Type B pancreatic cell (in vitro differentiated cells): ENCODE data around the gene ARHGAP19. TPM values are rescaled to one million over a fixed set of nuclear protein-coding genes. Genes with fewer than 3 reads are reported as not detected.

Source experiments
- DNase-seq: peaks from one replicate; pipeline ENCODE4 v3.0.0; 2021; ENCODE audit warnings: mixed read lengths; ENCODE audit not compliant: unreplicated experiment; ENCODE audit errors: extremely low spot score
- H3K27ac Mint-ChIP-seq: 2 replicates; pipeline ENCODE4 v1.8.0; 2021; ENCODE audit warnings: mild to moderate bottlenecking, mixed read lengths
- H3K27me3 Mint-ChIP-seq: 2 replicates; pipeline ENCODE4 v1.8.0; 2021; ENCODE audit warnings: mixed read lengths
- H3K36me3 Mint-ChIP-seq: 2 replicates; pipeline ENCODE4 v1.8.0; 2021; ENCODE audit warnings: mixed read lengths
- H3K4me1 Mint-ChIP-seq: one replicate; pipeline ENCODE4 v1.8.0; 2021; ENCODE audit warnings: mixed read lengths; ENCODE audit not compliant: unreplicated experiment
- H3K4me3 Mint-ChIP-seq: 2 replicates; pipeline ENCODE4 v1.8.0; 2021; ENCODE audit warnings: mild to moderate bottlenecking, mixed read lengths
- H3K9me3 Mint-ChIP-seq: 2 replicates; pipeline ENCODE4 v1.8.0; 2021; ENCODE audit warnings: mixed read lengths
- total RNA-seq: library from RNA; stranded (reverse); gene quantifications from 2 replicates; pipeline ENCODE4 v1.2.1, GENCODE V29; 2021; ENCODE audit warnings: low replicate concordance
- TF ChIP-seq, protein P1 (sequence below): fragments of 200-600 bp; sonication (generic); conservative IDR thresholded peaks from 2 replicates; pipeline ENCODE4 v1.5.0; 2021; ENCODE audit warnings: antibody characterized with exemption, mild to moderate bottlenecking

Gene ARHGAP19
- total RNA-seq, 1 donor from 2014 or later: 19.8 TPM

- Mint-ChIP-seq H3K27ac (no peak overlapping the region), H3K4me1 (peaks cover 42% of the 10 kb centered on the region)
Observed at GRCh38 chr10:97325754-97326153, 33.3 kb upstream of the ARHGAP19 start.

DNA sequence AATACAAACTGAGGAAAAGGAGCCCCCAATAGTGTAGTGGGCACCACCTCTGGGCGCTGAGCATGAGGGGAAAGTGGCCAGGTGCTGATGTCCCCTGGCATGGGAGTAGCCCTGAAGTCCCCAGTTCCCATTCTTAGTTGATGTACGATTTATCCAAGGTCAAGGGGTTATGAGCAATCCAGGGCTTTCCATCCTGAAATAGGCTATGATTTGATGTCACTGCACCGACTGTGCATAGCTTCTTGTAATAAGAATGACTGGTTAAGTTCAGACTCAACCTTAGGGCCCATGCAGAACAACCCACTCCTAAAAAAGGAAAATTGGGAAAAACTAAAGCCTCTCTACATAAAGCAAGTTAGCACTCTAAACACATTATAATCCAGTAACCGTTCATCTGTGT is 31.1 kb upstream of the ARHGAP19 start:
- Mint-ChIP-seq H3K4me1 (peaks cover 36% of the 10 kb centered on the region), H3K27ac (no peak overlapping the region), H3K9me3 (no peaks in the 10 kb centered on the region), H3K27me3 (peaks cover 38% of the 10 kb centered on the region), H3K4me3 (no peak overlapping the region), H3K36me3 (no peaks in the 10 kb centered on the region)
- TF ChIP-seq, protein P1, sequence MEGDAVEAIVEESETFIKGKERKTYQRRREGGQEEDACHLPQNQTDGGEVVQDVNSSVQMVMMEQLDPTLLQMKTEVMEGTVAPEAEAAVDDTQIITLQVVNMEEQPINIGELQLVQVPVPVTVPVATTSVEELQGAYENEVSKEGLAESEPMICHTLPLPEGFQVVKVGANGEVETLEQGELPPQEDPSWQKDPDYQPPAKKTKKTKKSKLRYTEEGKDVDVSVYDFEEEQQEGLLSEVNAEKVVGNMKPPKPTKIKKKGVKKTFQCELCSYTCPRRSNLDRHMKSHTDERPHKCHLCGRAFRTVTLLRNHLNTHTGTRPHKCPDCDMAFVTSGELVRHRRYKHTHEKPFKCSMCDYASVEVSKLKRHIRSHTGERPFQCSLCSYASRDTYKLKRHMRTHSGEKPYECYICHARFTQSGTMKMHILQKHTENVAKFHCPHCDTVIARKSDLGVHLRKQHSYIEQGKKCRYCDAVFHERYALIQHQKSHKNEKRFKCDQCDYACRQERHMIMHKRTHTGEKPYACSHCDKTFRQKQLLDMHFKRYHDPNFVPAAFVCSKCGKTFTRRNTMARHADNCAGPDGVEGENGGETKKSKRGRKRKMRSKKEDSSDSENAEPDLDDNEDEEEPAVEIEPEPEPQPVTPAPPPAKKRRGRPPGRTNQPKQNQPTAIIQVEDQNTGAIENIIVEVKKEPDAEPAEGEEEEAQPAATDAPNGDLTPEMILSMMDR: no peak
- no peak for DNase-seq

More at GRCh38 chr10:97325754-97326153, 33.3 kb upstream of the ARHGAP19 start:
- TF ChIP-seq, protein P1: no peak
- H3K36me3 Mint-ChIP-seq: peaks cover 10% of the 10 kb centered on the region
- H3K27me3 Mint-ChIP-seq: peaks cover 25% of the 10 kb centered on the region
- no peak for DNase-seq
- no peaks in the 10 kb centered on the region for H3K9me3 Mint-ChIP-seq
- no peak overlapping the region for H3K4me3 Mint-ChIP-seq

DNA sequence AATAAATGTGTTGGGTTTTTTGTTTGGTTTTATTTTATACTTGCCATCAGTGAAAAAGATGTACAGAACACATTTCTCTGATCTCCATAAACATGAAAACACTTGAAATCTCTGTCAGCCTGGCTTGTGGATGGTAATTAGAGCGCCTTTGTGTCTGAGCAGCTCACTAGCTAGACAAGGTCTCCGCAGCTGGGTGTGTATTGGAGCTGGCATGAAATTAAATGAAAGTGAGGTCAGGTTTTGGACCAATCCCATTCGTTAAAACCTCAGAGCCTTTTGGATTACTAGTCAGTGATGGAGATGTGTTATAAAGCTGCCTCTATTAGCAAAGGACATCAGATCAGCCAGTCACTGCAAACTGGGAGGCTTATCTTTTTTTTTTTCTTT is 29.4 kb upstream of the ARHGAP19 start:
- TF ChIP-seq, protein P1: no peak
- H3K4me3 Mint-ChIP-seq: peak overlapping the region; percentile 87
- no peaks in the 10 kb centered on the region for H3K36me3 Mint-ChIP-seq
- DNase-seq: no peak
- H3K27ac Mint-ChIP-seq: peak overlapping the region; percentile 63
- H3K27me3 Mint-ChIP-seq: peaks cover 49% of the 10 kb centered on the region
- no peaks in the 10 kb centered on the region for H3K9me3 Mint-ChIP-seq
- H3K4me1 Mint-ChIP-seq: peaks cover 27% of the 10 kb centered on the region

DNA sequence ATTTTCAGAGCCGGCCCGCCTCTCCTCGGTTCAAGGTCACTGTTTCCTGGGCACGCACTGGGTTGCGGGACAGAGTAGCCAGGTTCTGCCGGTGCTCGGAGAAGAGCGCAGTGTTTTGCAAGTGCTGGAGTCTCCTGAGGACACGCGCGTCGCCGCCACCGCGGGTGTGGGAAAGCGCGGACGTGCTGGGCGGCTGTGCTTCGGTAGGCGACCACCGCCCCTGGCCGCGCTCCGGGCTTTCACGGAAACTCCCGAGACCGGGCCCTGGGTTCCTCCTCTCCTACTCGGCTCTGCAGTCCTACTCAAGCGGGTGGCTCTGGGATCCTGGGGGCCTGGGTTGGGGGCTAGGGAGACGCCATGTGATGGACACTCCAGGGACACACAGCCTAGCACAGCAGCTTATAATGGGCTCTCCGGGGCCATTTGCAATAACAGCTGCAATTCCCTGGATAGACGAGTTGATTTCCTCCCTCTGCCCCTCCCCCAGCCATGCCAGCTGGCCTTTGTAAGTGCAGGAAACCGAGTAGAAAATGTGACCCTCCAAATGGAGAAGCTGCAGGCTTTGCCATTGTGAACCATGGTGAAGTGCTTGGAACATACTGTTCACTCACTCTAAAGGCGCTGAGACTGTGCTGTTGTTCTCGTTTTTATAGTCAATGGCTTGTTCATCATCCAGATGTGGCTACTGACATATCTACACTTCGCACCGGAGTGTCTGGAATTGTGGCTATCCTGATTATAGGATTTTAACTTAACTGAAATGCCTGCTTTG is 28.8 kb upstream of the ARHGAP19 start:
- DNase-seq: no peak
- H3K27me3 Mint-ChIP-seq: peaks cover 49% of the 10 kb centered on the region
- TF ChIP-seq, protein P1: no peak
- peak overlapping the region; percentile 77 for H3K27ac Mint-ChIP-seq
- no peaks in the 10 kb centered on the region for H3K9me3 Mint-ChIP-seq
- no peaks in the 10 kb centered on the region for H3K36me3 Mint-ChIP-seq
- peaks cover 27% of the 10 kb centered on the region for H3K4me1 Mint-ChIP-seq
- peak overlapping the region; percentile 87 for H3K4me3 Mint-ChIP-seq

DNA sequence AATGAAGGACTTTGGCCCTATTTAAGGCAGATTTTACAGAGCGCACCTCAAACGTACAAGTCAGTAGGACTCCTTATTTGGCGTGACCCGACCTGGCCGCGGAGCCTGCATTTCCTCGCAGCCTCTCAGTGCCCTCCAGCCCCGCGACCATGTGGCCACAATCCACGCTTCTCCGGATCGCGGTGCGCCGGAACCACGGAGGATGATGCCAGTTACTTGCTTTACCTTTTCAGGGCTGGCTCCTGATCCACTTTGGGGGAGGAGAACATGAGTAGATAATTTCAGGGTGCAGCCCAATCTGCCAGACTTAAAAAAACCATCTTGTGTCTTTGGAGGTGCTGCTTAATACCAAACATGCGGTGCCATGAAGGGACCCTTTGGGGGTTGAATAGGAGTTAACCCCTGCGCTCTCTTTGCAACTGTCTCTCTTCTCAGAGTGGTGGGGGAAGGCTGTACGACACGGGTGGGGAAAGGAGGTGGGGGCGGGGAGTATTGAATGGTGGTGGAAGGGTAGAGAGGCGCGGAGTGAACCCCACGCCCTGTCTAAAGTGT is 28.1 kb upstream of the ARHGAP19 start:
- H3K4me3 Mint-ChIP-seq: peak overlapping the region; percentile 87
- no peak for DNase-seq
- peaks cover 51% of the 10 kb centered on the region for H3K27me3 Mint-ChIP-seq
- H3K36me3 Mint-ChIP-seq: no peaks in the 10 kb centered on the region
- no peaks in the 10 kb centered on the region for H3K9me3 Mint-ChIP-seq
- peaks cover 20% of the 10 kb centered on the region for H3K4me1 Mint-ChIP-seq
- TF ChIP-seq, protein P1: no peak
- peak overlapping the region; percentile 77 for H3K27ac Mint-ChIP-seq
